Measurements from ENCODE around the gene PDGFC. TPM values are rescaled to one million over a fixed set of nuclear protein-coding genes. Genes with fewer than 3 reads are reported as not detected.

The PDGFC gene
- total and polyA plus RNA-seq, 4 donors = 16.6 to 24.5 (median 22.7) TPM

DNA sequence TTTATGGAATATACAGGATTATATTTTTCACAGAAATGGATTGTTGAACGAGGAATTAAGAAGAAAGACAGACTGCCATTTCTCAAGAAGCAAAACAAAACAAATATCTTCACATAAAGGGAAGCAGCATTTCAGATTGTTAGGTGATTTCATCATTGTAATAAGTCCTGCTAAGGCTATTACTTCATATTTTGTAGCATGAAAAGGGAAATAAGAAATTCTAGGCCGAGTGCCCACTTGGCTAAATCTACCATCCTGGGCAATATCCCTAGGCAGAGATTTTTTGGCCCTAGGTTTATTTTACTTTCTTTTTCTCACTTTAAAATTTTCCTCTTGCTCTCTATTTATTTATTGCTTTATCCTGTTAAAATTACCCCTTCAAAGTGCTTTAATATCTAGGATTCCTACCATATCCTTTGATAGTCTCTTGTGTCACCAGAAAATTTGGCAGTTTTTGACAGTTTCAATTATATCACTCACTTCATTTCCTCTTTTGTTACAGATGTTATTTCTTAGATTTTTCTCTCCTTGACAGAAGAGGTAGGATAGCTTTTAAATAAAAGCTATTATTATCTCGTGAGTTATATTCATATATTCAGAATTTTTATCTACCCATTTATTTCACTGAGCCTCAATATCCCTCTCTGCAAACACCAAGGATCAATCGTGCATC lies 142.3 kb downstream of the PDGFC start:
- Histone ChIP-seq H3K27ac (ENCODE audit: low read depth, low read length) (no peak overlapping the region), H3K4me3 (ENCODE audit: low read depth, low read length) (no peak overlapping the region), H3K4me1 (ENCODE audit: control insufficient read depth, insufficient read depth, low read length) (no peaks in the 10 kb centered on the region), H3K9me3 (ENCODE audit: control insufficient read depth, insufficient read depth, low read length) (no peaks in the 10 kb centered on the region), H3K27me3 (ENCODE audit: control insufficient read depth, insufficient read depth, low read length) (no peaks in the 10 kb centered on the region), H3K36me3 (ENCODE audit: control insufficient read depth, insufficient read depth, low read length) (no peaks in the 10 kb centered on the region)
- WGBS (ENCODE audit: insufficient coverage) = no CpG with 5 or more reads among the region's 4 CpGs
- DNase-seq (ENCODE audit: low read depth in 4 of 6, low spot score in 6 of 6) = peak in 1 of 6 donors; percentile 23

DNA sequence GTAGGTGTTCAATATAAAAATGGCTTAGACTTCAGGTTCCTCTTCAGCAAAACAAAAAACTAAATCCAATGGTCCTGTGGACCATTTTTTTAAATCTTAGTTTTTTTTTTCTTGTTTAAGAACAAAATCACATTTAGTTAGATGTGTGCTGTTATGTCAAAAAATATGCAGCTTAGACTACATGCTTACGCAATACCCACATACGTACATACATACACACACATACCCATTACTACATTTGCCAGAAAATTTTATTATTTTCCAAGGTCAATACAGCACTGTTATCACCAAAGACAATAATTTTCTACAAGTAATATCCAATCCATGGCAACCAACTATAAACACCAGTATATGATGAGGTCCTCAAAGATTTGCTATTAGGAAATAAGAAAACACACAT lies 144.1 kb downstream of the PDGFC start:
- H3K27ac ChIP-seq (ENCODE audit: low read depth, low read length) = no peak overlapping the region
- H3K9me3 ChIP-seq (ENCODE audit: control insufficient read depth, insufficient read depth, low read length) = no peaks in the 10 kb centered on the region
- 58% methylated on average over 2 of the region's 2 CpGs for WGBS (ENCODE audit: insufficient coverage)
- H3K4me3 ChIP-seq (ENCODE audit: low read depth, low read length) = no peak overlapping the region
- no peaks in the 10 kb centered on the region for H3K36me3 ChIP-seq (ENCODE audit: control insufficient read depth, insufficient read depth, low read length)
- DNase-seq (ENCODE audit: low read depth in 4 of 6, low spot score in 6 of 6) = no peak
- no peaks in the 10 kb centered on the region for H3K27me3 ChIP-seq (ENCODE audit: control insufficient read depth, insufficient read depth, low read length)
- no peaks in the 10 kb centered on the region for H3K4me1 ChIP-seq (ENCODE audit: control insufficient read depth, insufficient read depth, low read length)

DNA sequence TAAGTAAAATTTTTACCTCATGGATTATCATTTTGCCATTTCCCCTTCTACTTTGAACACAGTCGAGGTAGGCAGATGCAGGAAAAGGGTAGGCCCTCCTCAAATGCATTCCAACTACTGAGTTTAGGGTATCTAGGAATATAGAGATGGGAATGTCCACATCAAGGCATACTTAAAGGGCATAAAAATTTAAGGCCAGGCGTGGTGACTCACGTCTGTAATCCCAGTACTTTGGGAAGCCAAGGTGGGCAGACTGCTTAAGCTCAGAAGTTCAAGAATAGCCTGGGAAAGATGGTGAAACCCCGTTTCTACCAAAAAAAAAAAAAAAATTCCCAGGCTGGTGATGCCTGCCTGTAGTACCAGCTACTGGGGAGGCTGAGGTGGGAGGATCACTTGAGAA lies 146.5 kb downstream of the PDGFC start:
- 100% methylated on average over 2 of the region's 4 CpGs for WGBS (ENCODE audit: insufficient coverage)
- Histone ChIP-seq H3K9me3 (ENCODE audit: control insufficient read depth, insufficient read depth, low read length) (no peaks in the 10 kb centered on the region), H3K4me1 (ENCODE audit: control insufficient read depth, insufficient read depth, low read length) (no peaks in the 10 kb centered on the region), H3K36me3 (ENCODE audit: control insufficient read depth, insufficient read depth, low read length) (no peaks in the 10 kb centered on the region), H3K27me3 (ENCODE audit: control insufficient read depth, insufficient read depth, low read length) (no peaks in the 10 kb centered on the region), H3K4me3 (ENCODE audit: low read depth, low read length) (no peak overlapping the region), H3K27ac (ENCODE audit: low read depth, low read length) (no peak overlapping the region)
- no peak for DNase-seq (ENCODE audit: low read depth in 4 of 6, low spot score in 6 of 6)

DNA sequence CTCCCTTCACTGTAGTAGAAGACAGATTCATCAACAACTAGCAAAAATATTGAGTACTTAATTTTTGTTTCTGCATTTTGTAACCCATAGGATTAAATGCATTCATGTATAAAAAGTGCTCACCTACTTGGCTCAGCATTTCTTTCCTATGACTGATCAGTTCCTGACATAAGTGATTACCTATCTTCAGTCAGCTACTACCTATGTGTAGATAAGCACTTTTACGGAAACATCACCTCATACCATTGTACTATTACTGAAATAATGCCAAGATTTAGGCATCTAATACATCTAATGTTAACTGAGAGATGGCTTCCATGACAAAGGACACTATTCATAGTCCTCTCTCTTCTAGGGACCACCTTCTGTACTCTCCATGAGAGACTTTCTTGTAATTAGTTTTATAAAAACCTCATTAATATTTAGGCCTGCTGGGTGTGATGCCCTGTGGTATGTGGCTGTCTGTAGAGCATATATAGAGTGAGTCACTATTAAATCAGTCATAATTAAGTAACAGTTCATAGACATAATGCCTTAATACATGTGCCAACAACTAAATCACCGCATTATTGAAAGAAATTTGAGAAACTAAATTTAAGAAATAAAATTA lies 147.0 kb downstream of the PDGFC start:
- Histone ChIP-seq H3K4me3 (ENCODE audit: low read depth, low read length) (no peak overlapping the region), H3K27ac (ENCODE audit: low read depth, low read length) (no peak overlapping the region), H3K9me3 (ENCODE audit: control insufficient read depth, insufficient read depth, low read length) (no peaks in the 10 kb centered on the region), H3K27me3 (ENCODE audit: control insufficient read depth, insufficient read depth, low read length) (no peaks in the 10 kb centered on the region), H3K4me1 (ENCODE audit: control insufficient read depth, insufficient read depth, low read length) (no peaks in the 10 kb centered on the region), H3K36me3 (ENCODE audit: control insufficient read depth, insufficient read depth, low read length) (no peaks in the 10 kb centered on the region)
- no peak for DNase-seq (ENCODE audit: low read depth in 4 of 6, low spot score in 6 of 6)
- WGBS (ENCODE audit: insufficient coverage) = no CpG with 5 or more reads among the region's 2 CpGs

DNA sequence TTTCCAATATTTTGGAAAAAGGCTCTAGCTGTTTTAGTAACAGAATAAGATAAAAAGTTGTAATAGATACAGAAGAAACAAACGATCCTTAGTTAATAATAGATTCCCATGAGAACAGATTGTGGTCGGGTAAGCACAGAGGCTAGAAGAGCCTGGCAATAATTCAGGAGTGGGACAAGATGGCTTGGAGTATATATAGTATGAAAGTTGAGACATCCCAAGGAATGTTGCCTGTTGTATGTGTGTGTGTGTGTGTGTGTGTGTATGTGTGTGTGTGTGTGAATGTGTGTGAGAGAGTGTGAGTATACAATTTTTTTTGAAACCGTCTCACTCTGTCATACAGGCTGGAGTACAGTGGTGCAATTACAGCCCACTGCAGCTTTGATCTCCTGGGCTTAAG lies 150.7 kb downstream of the PDGFC start:
- no peak for DNase-seq (ENCODE audit: low read depth in 4 of 6, low spot score in 6 of 6)
- Histone ChIP-seq H3K9me3 (ENCODE audit: control insufficient read depth, insufficient read depth, low read length) (no peaks in the 10 kb centered on the region), H3K36me3 (ENCODE audit: control insufficient read depth, insufficient read depth, low read length) (no peaks in the 10 kb centered on the region), H3K4me1 (ENCODE audit: control insufficient read depth, insufficient read depth, low read length) (no peaks in the 10 kb centered on the region), H3K27me3 (ENCODE audit: control insufficient read depth, insufficient read depth, low read length) (no peaks in the 10 kb centered on the region), H3K27ac (ENCODE audit: low read depth, low read length) (no peak overlapping the region), H3K4me3 (ENCODE audit: low read depth, low read length) (no peak overlapping the region)
- 40% methylated on average over 1 of the region's 3 CpGs for WGBS (ENCODE audit: insufficient coverage)

DNA sequence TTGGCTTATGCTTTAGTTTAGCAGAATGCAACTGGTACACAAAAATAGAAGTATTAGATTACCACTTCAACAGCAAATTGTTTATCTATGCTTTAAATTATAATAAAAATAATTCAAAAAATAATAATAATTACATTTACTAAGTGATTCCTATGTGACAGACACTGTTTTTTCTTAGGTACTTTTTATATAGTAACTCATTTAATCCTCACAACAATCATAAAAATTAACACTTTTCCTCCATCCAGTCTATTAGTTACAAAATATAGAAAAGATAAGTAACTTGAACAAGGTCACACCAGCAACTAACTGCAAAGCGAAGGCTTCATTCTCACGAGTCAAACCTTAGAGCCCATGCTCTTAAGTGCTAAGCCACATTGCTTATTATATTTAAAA lies 155.2 kb downstream of the PDGFC start:
- H3K9me3 ChIP-seq (ENCODE audit: control insufficient read depth, insufficient read depth, low read length) = no peaks in the 10 kb centered on the region
- H3K4me1 ChIP-seq (ENCODE audit: control insufficient read depth, insufficient read depth, low read length) = no peaks in the 10 kb centered on the region
- no peak overlapping the region for H3K4me3 ChIP-seq (ENCODE audit: low read depth, low read length)
- no peaks in the 10 kb centered on the region for H3K36me3 ChIP-seq (ENCODE audit: control insufficient read depth, insufficient read depth, low read length)
- no peaks in the 10 kb centered on the region for H3K27me3 ChIP-seq (ENCODE audit: control insufficient read depth, insufficient read depth, low read length)
- WGBS (ENCODE audit: insufficient coverage) = no CpG with 5 or more reads among the region's 2 CpGs
- no peak overlapping the region for H3K27ac ChIP-seq (ENCODE audit: low read depth, low read length)
- DNase-seq (ENCODE audit: low read depth in 4 of 6, low spot score in 6 of 6) = no peak

DNA sequence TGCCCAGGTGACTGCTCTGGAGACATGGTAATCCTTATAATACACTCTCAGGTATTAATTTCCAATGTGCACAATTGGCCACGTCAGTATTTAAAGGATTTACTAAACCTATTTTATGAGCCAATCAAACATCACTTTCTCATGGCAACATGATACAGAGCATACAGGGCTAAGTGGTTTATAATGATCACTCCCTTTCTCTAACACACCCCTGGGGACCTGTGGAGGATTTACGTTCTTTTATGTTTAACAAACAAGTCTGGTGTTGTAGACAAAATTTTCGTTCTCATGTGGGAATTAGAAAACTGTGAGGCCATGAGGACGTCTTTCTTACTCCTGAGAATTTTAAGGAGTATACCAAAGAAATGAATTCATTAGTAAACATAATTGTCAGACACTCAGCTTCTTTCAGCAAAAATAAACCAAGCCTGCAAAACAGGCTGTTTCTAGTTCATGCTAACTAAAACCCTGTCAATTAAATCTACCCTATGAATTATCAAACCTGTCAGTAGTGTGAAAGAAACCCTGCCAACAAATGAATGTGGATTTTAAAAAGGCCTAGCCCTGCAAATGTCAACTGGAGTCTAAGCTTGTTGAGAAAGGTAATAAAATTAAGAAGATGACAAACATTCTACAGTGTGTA lies 155.8 kb downstream of the PDGFC start:
- Histone ChIP-seq H3K27ac (ENCODE audit: low read depth, low read length) (no peak overlapping the region), H3K9me3 (ENCODE audit: control insufficient read depth, insufficient read depth, low read length) (no peaks in the 10 kb centered on the region), H3K27me3 (ENCODE audit: control insufficient read depth, insufficient read depth, low read length) (no peaks in the 10 kb centered on the region), H3K4me1 (ENCODE audit: control insufficient read depth, insufficient read depth, low read length) (no peaks in the 10 kb centered on the region), H3K36me3 (ENCODE audit: control insufficient read depth, insufficient read depth, low read length) (no peaks in the 10 kb centered on the region), H3K4me3 (ENCODE audit: low read depth, low read length) (no peak overlapping the region)
- peak in 2 of 6 donors; percentile 45 to 52 for DNase-seq (ENCODE audit: low read depth in 4 of 6, low spot score in 6 of 6)
- 50% methylated on average over 1 of the region's 4 CpGs for WGBS (ENCODE audit: insufficient coverage)

DNA sequence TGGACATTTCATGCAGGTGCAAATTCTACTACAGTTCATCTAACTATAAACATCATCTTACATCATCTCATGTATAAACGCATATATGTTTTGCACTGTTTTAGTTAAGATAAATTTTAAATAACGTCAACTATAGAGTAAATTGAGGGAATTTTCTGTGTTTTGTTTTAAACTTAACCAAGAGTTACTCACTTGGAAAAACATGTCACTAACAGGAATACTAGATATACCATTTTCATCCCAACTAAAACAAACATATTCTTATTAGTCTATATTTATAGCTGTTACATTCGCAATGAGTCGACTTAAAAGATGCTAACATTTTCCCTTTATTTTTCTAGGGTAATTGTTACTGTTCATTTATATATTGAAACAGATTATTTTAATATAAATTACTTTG lies 159.6 kb downstream of the PDGFC start:
- no peak for DNase-seq (ENCODE audit: low read depth in 4 of 6, low spot score in 6 of 6)
- no peaks in the 10 kb centered on the region for H3K9me3 ChIP-seq (ENCODE audit: control insufficient read depth, insufficient read depth, low read length)
- WGBS (ENCODE audit: insufficient coverage) = no CpG with 5 or more reads among the region's 4 CpGs
- H3K4me1 ChIP-seq (ENCODE audit: control insufficient read depth, insufficient read depth, low read length) = no peaks in the 10 kb centered on the region
- H3K4me3 ChIP-seq (ENCODE audit: low read depth, low read length) = no peak overlapping the region
- H3K27ac ChIP-seq (ENCODE audit: low read depth, low read length) = no peak overlapping the region
- no peaks in the 10 kb centered on the region for H3K36me3 ChIP-seq (ENCODE audit: control insufficient read depth, insufficient read depth, low read length)
- no peaks in the 10 kb centered on the region for H3K27me3 ChIP-seq (ENCODE audit: control insufficient read depth, insufficient read depth, low read length)

DNA sequence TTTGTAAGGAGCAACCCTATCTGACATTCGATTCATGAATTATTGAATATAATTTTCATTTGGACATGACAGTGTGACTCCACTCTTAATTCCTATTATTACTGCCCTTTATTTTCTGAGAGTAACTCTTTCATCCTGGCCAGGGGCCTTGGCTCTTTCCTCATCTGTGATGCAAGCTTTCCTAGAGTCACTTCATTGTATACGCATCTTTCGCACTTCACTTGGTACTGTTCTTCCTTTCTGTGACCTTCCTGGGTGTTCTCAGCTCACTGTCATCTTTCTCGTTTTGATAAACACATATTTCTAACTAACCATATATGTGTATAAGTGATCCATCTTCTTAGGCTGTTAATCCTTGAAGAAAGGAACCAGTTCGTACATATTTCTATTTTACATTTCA lies 160.3 kb downstream of the PDGFC start:
- H3K4me3 ChIP-seq (ENCODE audit: low read depth, low read length) = no peak overlapping the region
- 70% methylated on average over 2 of the region's 5 CpGs for WGBS (ENCODE audit: insufficient coverage)
- DNase-seq (ENCODE audit: low read depth in 4 of 6, low spot score in 6 of 6) = no peak
- H3K36me3 ChIP-seq (ENCODE audit: control insufficient read depth, insufficient read depth, low read length) = no peaks in the 10 kb centered on the region
- no peaks in the 10 kb centered on the region for H3K9me3 ChIP-seq (ENCODE audit: control insufficient read depth, insufficient read depth, low read length)
- no peaks in the 10 kb centered on the region for H3K4me1 ChIP-seq (ENCODE audit: control insufficient read depth, insufficient read depth, low read length)
- no peaks in the 10 kb centered on the region for H3K27me3 ChIP-seq (ENCODE audit: control insufficient read depth, insufficient read depth, low read length)
- H3K27ac ChIP-seq (ENCODE audit: low read depth, low read length) = no peak overlapping the region

DNA sequence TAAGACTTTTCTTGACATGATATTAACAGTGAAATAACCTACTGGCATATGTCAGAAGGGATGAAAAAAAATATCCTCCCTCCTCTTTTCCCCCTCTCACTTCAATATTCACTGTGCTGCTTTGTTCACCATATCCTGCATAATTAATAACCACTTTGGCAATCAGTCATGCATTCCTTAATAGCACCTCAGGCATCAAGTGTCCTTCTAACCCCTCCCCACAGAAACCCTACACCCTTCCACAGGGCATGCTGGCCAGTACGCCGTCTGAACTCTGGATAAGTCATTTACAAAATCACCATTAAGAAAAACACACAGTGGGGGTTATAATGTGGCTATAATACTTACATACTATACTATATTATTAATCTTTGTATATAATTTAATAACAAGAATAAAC lies 165.9 kb downstream of the PDGFC start:
- no CpG with 5 or more reads among the region's 2 CpGs for WGBS (ENCODE audit: insufficient coverage)
- no peaks in the 10 kb centered on the region for H3K4me1 ChIP-seq (ENCODE audit: control insufficient read depth, insufficient read depth, low read length)
- no peaks in the 10 kb centered on the region for H3K9me3 ChIP-seq (ENCODE audit: control insufficient read depth, insufficient read depth, low read length)
- no peak overlapping the region for H3K4me3 ChIP-seq (ENCODE audit: low read depth, low read length)
- no peaks in the 10 kb centered on the region for H3K27me3 ChIP-seq (ENCODE audit: control insufficient read depth, insufficient read depth, low read length)
- H3K27ac ChIP-seq (ENCODE audit: low read depth, low read length) = peak overlapping the region; percentile 37
- DNase-seq (ENCODE audit: low read depth in 4 of 6, low spot score in 6 of 6) = no peak
- no peaks in the 10 kb centered on the region for H3K36me3 ChIP-seq (ENCODE audit: control insufficient read depth, insufficient read depth, low read length)

Measured in spinal cord (tissue), 10 donors.